Breast epithelium (tissue), 4 donors: ENCODE measurements around the gene SIT1. TPM values are rescaled to one million over a fixed set of nuclear protein-coding genes. Genes with fewer than 3 reads are reported as not detected.

Experiments used
- DNase-seq, 2 donors: peaks; one replicate each; pipeline ENCODE4 v3.0.0-alpha.2; 2019; ENCODE audit warnings: low spot score in 2 of 2
- H3K27ac ChIP-seq, 2 donors: fragments of 200-600 bp; sonication (generic) in 1 of 2; one replicate each; pipeline ENCODE4 v1.5.1; 2016 to 2019; ENCODE audit warnings: mild to moderate bottlenecking in 1 of 2
- H3K27me3 ChIP-seq, 2 donors: fragments of 200-600 bp; sonication (generic) in 1 of 2; one replicate each; pipeline versions ENCODE4 v1.5.1 to v1.6.0; 2017 to 2019; ENCODE audit warnings: control low read depth in 1 of 2, mild to moderate bottlenecking in 1 of 2
- H3K36me3 ChIP-seq: fragments of 200-600 bp; one replicate; pipeline ENCODE4 v1.5.1; 2019
- H3K4me1 ChIP-seq, 2 donors: fragments of 200-600 bp; sonication (generic); one replicate each; pipeline ENCODE4 v1.5.1; 2016 to 2019; ENCODE audit warnings: control low read depth in 1 of 2
- H3K4me3 ChIP-seq, 3 donors: fragments of 200-600 bp; sonication (generic); 1 replicate in 2 of 3; 2 replicates in 1 of 3; pipeline ENCODE4 v1.5.1; 2016 to 2019; ENCODE audit warnings: mild to moderate bottlenecking in 3 of 3, moderate library complexity in 2 of 3
- H3K9me3 ChIP-seq, 2 donors: fragments of 200-600 bp; sonication (generic) in 1 of 2; one replicate each; pipeline ENCODE4 v1.5.1; 2016 to 2019; ENCODE audit warnings: control low read depth in 1 of 2
- POLR2A ChIP-seq: fragments of 450-650 bp; IDR thresholded peaks from one replicate; pipeline ENCODE4 v1.6.1; 2016; ENCODE audit warnings: antibody characterized with exemption, mild to moderate bottlenecking, moderate library complexity
- POLR2AphosphoS5 ChIP-seq, 3 donors: sonication (generic); formaldehyde crosslinking; IDR thresholded peaks; one replicate each; pipeline ENCODE4 v1.6.1; 2017; ENCODE audit warnings: antibody characterized with exemption in 3 of 3
- intact Hi-C: fragments of 100-400 bp; cut with DNase I; formaldehyde crosslinking; loops from one replicate; pipeline ENCODE4 v1.15.1; 2023; ENCODE audit warnings: low total_unique reads
- total RNA-seq, 3 donors: library from RNA; depleted of rRNA; stranded (reverse); fragments of >200 nt; gene quantifications; one replicate each; pipeline ENCODE4 v1.1.0, GENCODE V29; 2016
- TF ChIP-seq, protein P1 (sequence below), 3 donors: fragments of 450-650 bp; IDR thresholded peaks; one replicate each; pipeline ENCODE4 v1.5.1; 2016 to 2017; ENCODE audit warnings: antibody characterized with exemption in 3 of 3, mild to moderate bottlenecking in 3 of 3, moderate library complexity in 3 of 3

Gene SIT1, protein sequence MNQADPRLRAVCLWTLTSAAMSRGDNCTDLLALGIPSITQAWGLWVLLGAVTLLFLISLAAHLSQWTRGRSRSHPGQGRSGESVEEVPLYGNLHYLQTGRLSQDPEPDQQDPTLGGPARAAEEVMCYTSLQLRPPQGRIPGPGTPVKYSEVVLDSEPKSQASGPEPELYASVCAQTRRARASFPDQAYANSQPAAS
- total RNA-seq, result 1 to 10 TPM; 1.2 to 3.2 (median 1.3) TPM

- H3K9me3 ChIP-seq, result no peaks in the 10 kb centered on the region
- H3K36me3 ChIP-seq, result no peaks in the 10 kb centered on the region
- DNase-seq, result no peak
- H3K4me1 ChIP-seq, result no peaks in the 10 kb centered on the region
- H3K27me3 ChIP-seq, result no peaks in the 10 kb centered on the region
- intact Hi-C loops, result loop anchor here (5.0 kb wide), 1 partner anchor 43 kb away; the partner anchor contains the start of gene TESK1
- TF ChIP-seq POLR2A, result no peak
- TF ChIP-seq, protein P1, sequence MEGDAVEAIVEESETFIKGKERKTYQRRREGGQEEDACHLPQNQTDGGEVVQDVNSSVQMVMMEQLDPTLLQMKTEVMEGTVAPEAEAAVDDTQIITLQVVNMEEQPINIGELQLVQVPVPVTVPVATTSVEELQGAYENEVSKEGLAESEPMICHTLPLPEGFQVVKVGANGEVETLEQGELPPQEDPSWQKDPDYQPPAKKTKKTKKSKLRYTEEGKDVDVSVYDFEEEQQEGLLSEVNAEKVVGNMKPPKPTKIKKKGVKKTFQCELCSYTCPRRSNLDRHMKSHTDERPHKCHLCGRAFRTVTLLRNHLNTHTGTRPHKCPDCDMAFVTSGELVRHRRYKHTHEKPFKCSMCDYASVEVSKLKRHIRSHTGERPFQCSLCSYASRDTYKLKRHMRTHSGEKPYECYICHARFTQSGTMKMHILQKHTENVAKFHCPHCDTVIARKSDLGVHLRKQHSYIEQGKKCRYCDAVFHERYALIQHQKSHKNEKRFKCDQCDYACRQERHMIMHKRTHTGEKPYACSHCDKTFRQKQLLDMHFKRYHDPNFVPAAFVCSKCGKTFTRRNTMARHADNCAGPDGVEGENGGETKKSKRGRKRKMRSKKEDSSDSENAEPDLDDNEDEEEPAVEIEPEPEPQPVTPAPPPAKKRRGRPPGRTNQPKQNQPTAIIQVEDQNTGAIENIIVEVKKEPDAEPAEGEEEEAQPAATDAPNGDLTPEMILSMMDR (IDR thresholded peaks at IDR 0.05), result no peak
- TF ChIP-seq POLR2AphosphoS5 (IDR thresholded peaks at IDR 0.05), result no peak
- H3K27ac ChIP-seq, result peak within 1 kb of the TSS; percentile 7 to 66
- peak within 1 kb of the TSS in 2 of 3 donors; percentile 3 to 7 for H3K4me3 ChIP-seq
Observed at GRCh38 chr9:35650341-35651158, at the start of gene SIT1. TSS of gene SIT1 (minus strand) at chr9:35650931. CDS start at chr9:35650853, 78 bp downstream.

DNA sequence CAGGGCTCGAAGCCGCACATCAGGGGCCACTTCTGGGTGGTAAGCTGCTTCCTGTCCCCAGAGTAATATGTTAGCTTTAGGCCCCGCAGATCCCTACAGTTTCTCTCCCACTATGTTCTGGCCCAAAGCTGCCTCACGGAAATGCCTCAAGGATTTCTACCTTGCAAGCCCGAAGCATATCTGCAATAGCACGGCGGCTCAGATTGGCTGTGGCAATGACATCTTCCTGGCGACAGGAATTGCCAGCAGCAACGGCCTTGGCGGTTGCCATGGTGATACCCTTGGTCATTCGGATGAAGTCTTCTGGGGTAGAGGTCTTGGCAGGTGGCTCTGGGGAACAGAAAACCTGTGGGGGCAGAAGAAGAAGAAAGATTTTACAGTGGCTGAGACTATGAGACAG is 49.3 kb upstream of the SIT1 start:
- Histone ChIP-seq H3K4me3 (no peak overlapping the region), H3K27me3 (no peaks in the 10 kb centered on the region), H3K27ac (no peak overlapping the region), H3K9me3 (no peaks in the 10 kb centered on the region), H3K4me1 (no peaks in the 10 kb centered on the region), H3K36me3 (peaks cover 27% of the 10 kb centered on the region)
- intact Hi-C loops, result no loop called here
- TF ChIP-seq POLR2A (no peak), POLR2AphosphoS5 (IDR thresholded peaks at IDR 0.05) (no peak)
- TF ChIP-seq, protein P1 (IDR thresholded peaks at IDR 0.05), result no peak
- DNase-seq, result no peak

DNA sequence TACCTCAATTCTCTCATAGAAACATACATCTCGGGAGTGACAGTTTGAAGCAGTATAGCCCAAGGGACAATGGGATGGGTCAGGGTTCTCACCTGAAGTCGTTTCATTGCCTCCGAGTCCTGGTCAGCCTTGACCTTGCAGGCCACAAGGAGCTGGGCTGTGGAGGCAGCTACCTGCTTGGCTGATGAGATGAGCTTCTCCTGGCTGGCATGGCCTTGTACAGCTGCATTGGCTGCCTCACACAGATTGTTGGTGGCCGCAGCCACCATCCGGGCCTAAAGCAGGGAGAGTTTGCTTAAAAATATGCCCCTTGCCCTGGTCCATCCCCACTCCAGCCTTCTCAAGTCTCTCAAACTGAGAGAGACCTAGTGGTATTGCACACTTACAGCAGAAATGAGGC is 47.5 kb upstream of the SIT1 start:
- TF ChIP-seq POLR2AphosphoS5 (IDR thresholded peaks at IDR 0.05) (no peak), POLR2A (no peak)
- TF ChIP-seq, protein P1 (IDR thresholded peaks at IDR 0.05), result no peak
- Histone ChIP-seq H3K9me3 (no peaks in the 10 kb centered on the region), H3K36me3 (peaks cover 17% of the 10 kb centered on the region), H3K4me1 (no peaks in the 10 kb centered on the region), H3K27me3 (no peaks in the 10 kb centered on the region), H3K4me3 (no peak overlapping the region), H3K27ac (peak overlapping the region; percentile 8 to 66)
- intact Hi-C loops, result no loop called here
- no peak for DNase-seq

DNA sequence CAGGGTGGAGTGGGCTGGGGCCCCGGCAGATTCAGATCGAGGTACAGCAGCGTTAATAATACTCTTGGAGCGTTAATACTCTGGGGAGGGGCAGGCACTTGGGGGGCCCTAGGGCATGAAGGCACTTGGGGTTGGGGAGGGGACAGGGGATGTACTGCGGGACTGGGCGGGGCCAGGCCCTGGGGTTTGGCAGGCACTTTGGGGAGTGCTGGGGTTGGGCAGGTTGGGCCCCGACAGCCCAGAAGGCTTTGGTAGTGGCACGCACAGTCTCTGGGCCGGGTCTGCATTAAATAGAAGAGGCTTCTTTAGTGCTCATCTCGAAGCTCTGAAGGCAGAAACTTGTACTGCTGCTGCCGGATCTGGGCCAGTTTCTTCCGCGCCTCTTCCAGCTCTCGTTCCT is 46.8 kb upstream of the SIT1 start:
- H3K4me1 ChIP-seq, result no peaks in the 10 kb centered on the region
- H3K9me3 ChIP-seq, result no peaks in the 10 kb centered on the region
- intact Hi-C loops, result no loop called here
- no peak overlapping the region for H3K4me3 ChIP-seq
- H3K36me3 ChIP-seq, result peaks cover 17% of the 10 kb centered on the region
- TF ChIP-seq POLR2A (no peak), POLR2AphosphoS5 (IDR thresholded peaks at IDR 0.05) (no peak)
- TF ChIP-seq, protein P1 (IDR thresholded peaks at IDR 0.05), result no peak
- no peak for DNase-seq
- H3K27ac ChIP-seq, result peak overlapping the region; percentile 20 to 66
- H3K27me3 ChIP-seq, result no peaks in the 10 kb centered on the region
